H9 (cell line): Measurements from ENCODE around the gene HHAT. TPM values are rescaled to one million over a fixed set of nuclear protein-coding genes. Genes with fewer than 3 reads are reported as not detected.

Experiments
- DNase-seq: peaks from one replicate; pipeline ENCODE4 v3.0.0-alpha.2; 2017
- H2AFZ ChIP-seq: one replicate; pipeline ENCODE4 v1.6.1; 2013; ENCODE audit warnings: mild to moderate bottlenecking, low read length, control low read depth, moderate library complexity
- H2AK5ac ChIP-seq: 2 replicates; pipeline ENCODE4 v1.6.1; 2013; ENCODE audit warnings: low read length, control low read depth, mixed read lengths; ENCODE audit not compliant: insufficient read length
- H2BK120ac ChIP-seq: one replicate; pipeline ENCODE4 v1.6.1; 2013; ENCODE audit warnings: low read depth, mild to moderate bottlenecking, low read length, control low read depth, inconsistent platforms; ENCODE audit not compliant: poor library complexity, severe bottlenecking
- H2BK12ac ChIP-seq: 2 replicates; pipeline ENCODE4 v1.6.1; 2013; ENCODE audit warnings: low read length, control low read depth, mixed read lengths, low read depth; ENCODE audit not compliant: insufficient read length
- H2BK15ac ChIP-seq: 2 replicates; pipeline ENCODE4 v1.6.1; 2013; ENCODE audit warnings: low read depth, low read length, control low read depth
- H2BK20ac ChIP-seq: one replicate; pipeline ENCODE4 v1.6.1; 2013; ENCODE audit warnings: low read depth, mild to moderate bottlenecking, low read length, control low read depth, inconsistent platforms; ENCODE audit not compliant: poor library complexity, severe bottlenecking
- H2BK5ac ChIP-seq: 2 replicates; pipeline ENCODE4 v1.6.1; 2013; ENCODE audit warnings: low read length, control low read depth, mixed read lengths; ENCODE audit not compliant: insufficient read length
- H3K14ac ChIP-seq: 2 replicates; pipeline ENCODE4 v1.6.1; 2013; ENCODE audit warnings: low read length, control low read depth; ENCODE audit not compliant: insufficient read depth
- H3K18ac ChIP-seq: 2 replicates; pipeline ENCODE4 v1.6.1; 2013; ENCODE audit warnings: low read depth, mild to moderate bottlenecking, mixed read lengths, low read length, control low read depth; ENCODE audit not compliant: insufficient read length
- H3K23ac ChIP-seq: 2 replicates; pipeline ENCODE4 v1.6.1; 2013; ENCODE audit warnings: low read length, control low read depth, mixed read lengths, low read depth; ENCODE audit not compliant: insufficient read length
- H3K23me2 ChIP-seq: 2 replicates; pipeline ENCODE4 v1.6.1; 2013; ENCODE audit warnings: low read depth, mild to moderate bottlenecking, mixed read lengths, low read length, control low read depth; ENCODE audit not compliant: insufficient read length, poor library complexity, severe bottlenecking
- H3K27ac ChIP-seq: 2 replicates; pipeline ENCODE4 v1.5.1; 2013; ENCODE audit warnings: low read length, control low read depth, mixed read lengths, low read depth; ENCODE audit not compliant: insufficient read length
- H3K27me3 ChIP-seq: 2 replicates; pipeline ENCODE4 v1.6.1; 2013; ENCODE audit warnings: low read length, control low read depth, inconsistent platforms; ENCODE audit not compliant: insufficient read depth
- H3K4ac ChIP-seq: 2 replicates; pipeline ENCODE4 v1.6.1; 2013; ENCODE audit warnings: low read depth, mild to moderate bottlenecking, control low read depth, inconsistent platforms, low read length, moderate library complexity
- H3K4me1 ChIP-seq: 2 replicates; pipeline ENCODE4 v1.6.1; 2013; ENCODE audit warnings: low read length, control low read depth, inconsistent platforms; ENCODE audit not compliant: insufficient read depth
- H3K4me2 ChIP-seq: 2 replicates; pipeline ENCODE4 v1.6.1; 2013; ENCODE audit warnings: low read length, control low read depth, mixed read lengths; ENCODE audit not compliant: insufficient read length, insufficient read depth
- H3K56ac ChIP-seq: 2 replicates; pipeline ENCODE4 v1.6.1; 2013; ENCODE audit warnings: low read depth, mild to moderate bottlenecking, mixed read lengths, low read length, control low read depth; ENCODE audit not compliant: insufficient read length
- H3K79me1 ChIP-seq: 2 replicates; pipeline ENCODE4 v1.6.1; 2013; ENCODE audit warnings: low read depth, mild to moderate bottlenecking, moderate library complexity, low read length, control low read depth, inconsistent platforms; ENCODE audit not compliant: insufficient read depth, poor library complexity, severe bottlenecking
- H3K79me2 ChIP-seq: 2 replicates; pipeline ENCODE4 v1.6.1; 2013; ENCODE audit warnings: low read length, control low read depth, inconsistent platforms; ENCODE audit not compliant: insufficient read depth
- H3K9ac ChIP-seq: 2 replicates; pipeline ENCODE4 v1.6.1; 2013; ENCODE audit warnings: low read length, control low read depth, mixed read lengths; ENCODE audit not compliant: insufficient read length; ENCODE audit errors: extremely low read depth
- H3K9me3 ChIP-seq: one replicate; pipeline ENCODE4 v1.6.1; 2013; ENCODE audit warnings: low read depth, low read length, inconsistent platforms; ENCODE audit not compliant: control insufficient read depth
- H3T11ph ChIP-seq: one replicate; pipeline ENCODE4 v1.6.1; 2013; ENCODE audit warnings: mild to moderate bottlenecking, low read length, control low read depth, inconsistent platforms
- H4K20me1 ChIP-seq: one replicate; pipeline ENCODE4 v1.6.1; 2013; ENCODE audit not compliant: control insufficient read depth, insufficient read length, insufficient read depth
- H4K5ac ChIP-seq: 2 replicates; pipeline ENCODE4 v1.6.1; 2013; ENCODE audit warnings: low read depth, mild to moderate bottlenecking, mixed read lengths, low read length, control low read depth; ENCODE audit not compliant: insufficient read length
- H4K8ac ChIP-seq: replicated peaks from 2 replicates; pipeline ENCODE4 v1.6.1; 2013; ENCODE audit warnings: low read length, control low read depth, mixed read lengths, low read depth; ENCODE audit not compliant: insufficient read length
- H4K91ac ChIP-seq: 2 replicates; pipeline ENCODE4 v1.6.1; 2013; ENCODE audit warnings: low read depth, mild to moderate bottlenecking, moderate library complexity, mixed read lengths, low read length, control low read depth; ENCODE audit not compliant: insufficient read length
- H3K27ac Mint-ChIP-seq, 3 experiments: 2 replicates in 2 of 3; 3 replicates in 1 of 3; pipeline ENCODE4 v1.8.0; 2020 to 2021; ENCODE audit warnings: mixed read lengths in 3 of 3, mild to moderate bottlenecking in 1 of 3, moderate library complexity in 1 of 3
- H3K27me3 Mint-ChIP-seq: 2 replicates; pipeline ENCODE4 v1.8.0; 2021; ENCODE audit warnings: low read depth, mild to moderate bottlenecking, moderate library complexity, mixed read lengths
- H3K36me3 Mint-ChIP-seq, 3 experiments: 2 replicates in 2 of 3; 3 replicates in 1 of 3; pipeline ENCODE4 v1.8.0; 2020 to 2021; ENCODE audit warnings: low read depth in 3 of 3, mixed read lengths in 3 of 3; ENCODE audit not compliant: insufficient read depth in 1 of 3
- H3K4me1 Mint-ChIP-seq, 2 experiments: 2 replicates each; pipeline ENCODE4 v1.8.0; 2020; ENCODE audit warnings: mixed read lengths in 2 of 2
- H3K4me3 Mint-ChIP-seq, 2 experiments: 2 replicates in 1 of 2; 3 replicates in 1 of 2; pipeline ENCODE4 v1.8.0; 2020 to 2021; ENCODE audit warnings: mild to moderate bottlenecking in 2 of 2, mixed read lengths in 2 of 2, moderate library complexity in 1 of 2
- H3K9me3 Mint-ChIP-seq, 2 experiments: 2 replicates in 1 of 2; 3 replicates in 1 of 2; pipeline ENCODE4 v1.8.0; 2020; ENCODE audit warnings: mild to moderate bottlenecking in 2 of 2, mixed read lengths in 2 of 2, moderate library complexity in 1 of 2
- WGBS: extraction: QIAGEN DNeasy Blood & Tissue Kit; methylation state at CpG from one replicate; pipeline ENCODE4 v1.1.7; 2013; ENCODE audit warnings: missing lambda C conversion rate, low lambda C conversion rate, mixed read lengths; ENCODE audit not compliant: insufficient read length; ENCODE audit errors: extremely low coverage; 5-methylcytosine and 5-hydroxymethylcytosine counted together
- total RNA-seq: library from RNA; stranded (reverse); gene quantifications from 2 replicates; pipeline ENCODE4 v1.2.1, GENCODE V29; 2021
- TF ChIP-seq, protein P1 (sequence below): fragments of 200-600 bp; sonication (generic); conservative IDR thresholded peaks from 3 replicates; pipeline ENCODE4 v1.8.0; 2021; ENCODE audit warnings: antibody characterized with exemption, mild to moderate bottlenecking

The HHAT gene
- total RNA-seq, 1 experiment from 2014 or later: 0.48 TPM

- Histone ChIP-seq H4K91ac (no peak overlapping the region), H2BK15ac (no peak overlapping the region), H3K56ac (no peak overlapping the region), H4K5ac (no peak overlapping the region), H3K4ac (no peak overlapping the region), H3K4me1 (no peaks in the 10 kb centered on the region), H2BK120ac (no peak overlapping the region), H4K8ac (no peak overlapping the region), H4K20me1 (no peaks in the 10 kb centered on the region), H3K23ac (no peak overlapping the region), H2BK12ac (no peak overlapping the region), H3K23me2 (no peaks in the 10 kb centered on the region), H3T11ph (no peak overlapping the region), H3K79me1 (no peaks in the 10 kb centered on the region), H2BK5ac (no peak overlapping the region), H2AFZ (no peak overlapping the region), H3K9ac (no peak overlapping the region), H3K27ac (no peak overlapping the region), H3K9me3 (no peaks in the 10 kb centered on the region), H3K4me2 (no peak overlapping the region), H3K14ac (no peak overlapping the region), H3K79me2 (no peaks in the 10 kb centered on the region; the same call in 1 of the 2 replicates), H3K27me3 (no peaks in the 10 kb centered on the region), H2AK5ac (no peak overlapping the region), H3K18ac (no peak overlapping the region), H2BK20ac (no peak overlapping the region)
- peaks cover 1 to 4% (median 2%) of the 10 kb centered on the region in 3 experiments; a peak in 1 of 7 replicates for H3K36me3 Mint-ChIP-seq
- no CpG with 5 or more reads among the region's 7 CpGs for WGBS
- no peaks in the 10 kb centered on the region; the same call in none of the 2 replicates for H3K27me3 Mint-ChIP-seq
- no peak for DNase-seq
- no peak overlapping the region for H3K4me3 Mint-ChIP-seq
- H3K4me1 Mint-ChIP-seq: peaks cover 18 to 24% of the 10 kb centered on the region in 2 experiments
- TF ChIP-seq, protein P1, sequence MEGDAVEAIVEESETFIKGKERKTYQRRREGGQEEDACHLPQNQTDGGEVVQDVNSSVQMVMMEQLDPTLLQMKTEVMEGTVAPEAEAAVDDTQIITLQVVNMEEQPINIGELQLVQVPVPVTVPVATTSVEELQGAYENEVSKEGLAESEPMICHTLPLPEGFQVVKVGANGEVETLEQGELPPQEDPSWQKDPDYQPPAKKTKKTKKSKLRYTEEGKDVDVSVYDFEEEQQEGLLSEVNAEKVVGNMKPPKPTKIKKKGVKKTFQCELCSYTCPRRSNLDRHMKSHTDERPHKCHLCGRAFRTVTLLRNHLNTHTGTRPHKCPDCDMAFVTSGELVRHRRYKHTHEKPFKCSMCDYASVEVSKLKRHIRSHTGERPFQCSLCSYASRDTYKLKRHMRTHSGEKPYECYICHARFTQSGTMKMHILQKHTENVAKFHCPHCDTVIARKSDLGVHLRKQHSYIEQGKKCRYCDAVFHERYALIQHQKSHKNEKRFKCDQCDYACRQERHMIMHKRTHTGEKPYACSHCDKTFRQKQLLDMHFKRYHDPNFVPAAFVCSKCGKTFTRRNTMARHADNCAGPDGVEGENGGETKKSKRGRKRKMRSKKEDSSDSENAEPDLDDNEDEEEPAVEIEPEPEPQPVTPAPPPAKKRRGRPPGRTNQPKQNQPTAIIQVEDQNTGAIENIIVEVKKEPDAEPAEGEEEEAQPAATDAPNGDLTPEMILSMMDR: no peak
- peaks cover 3 to 5% of the 10 kb centered on the region in 2 experiments; a peak in 3 of 5 replicates for H3K9me3 Mint-ChIP-seq
- H3K27ac Mint-ChIP-seq: no peak overlapping the region; a peak in 1 of 7 replicates
Measured at GRCh38 chr1:210301615-210302000, 27.1 kb upstream of the HHAT start.
